Endothelial cell of umbilical vein (primary cell): Measurements from ENCODE around the gene GPA33.

Experiments
- JUN ChIP-seq: IDR thresholded peaks from 2 replicates; pipeline ENCODE4 v1.6.1; 2011; ENCODE audit warnings: borderline replicate concordance, low read depth; ENCODE audit not compliant: insufficient read length, insufficient read depth
- TF ChIP-seq, protein P1 (sequence below), 2 donors: IDR thresholded peaks; 1 replicate in 1 of 2; 2 replicates in 1 of 2; pipeline ENCODE4 v1.5.1; 2011; ENCODE audit warnings: low read length in 2 of 2, mild to moderate bottlenecking in 2 of 2, moderate library complexity in 2 of 2, control low read depth in 1 of 2, inconsistent platforms in 1 of 2, low read depth in 1 of 2; ENCODE audit not compliant: insufficient read depth in 1 of 2; ENCODE audit errors: extremely low read depth in 1 of 2

GRCh38 chr1:167110586-167110985, 20.4 kb upstream of the GPA33 start:
- TF ChIP-seq, protein P1, sequence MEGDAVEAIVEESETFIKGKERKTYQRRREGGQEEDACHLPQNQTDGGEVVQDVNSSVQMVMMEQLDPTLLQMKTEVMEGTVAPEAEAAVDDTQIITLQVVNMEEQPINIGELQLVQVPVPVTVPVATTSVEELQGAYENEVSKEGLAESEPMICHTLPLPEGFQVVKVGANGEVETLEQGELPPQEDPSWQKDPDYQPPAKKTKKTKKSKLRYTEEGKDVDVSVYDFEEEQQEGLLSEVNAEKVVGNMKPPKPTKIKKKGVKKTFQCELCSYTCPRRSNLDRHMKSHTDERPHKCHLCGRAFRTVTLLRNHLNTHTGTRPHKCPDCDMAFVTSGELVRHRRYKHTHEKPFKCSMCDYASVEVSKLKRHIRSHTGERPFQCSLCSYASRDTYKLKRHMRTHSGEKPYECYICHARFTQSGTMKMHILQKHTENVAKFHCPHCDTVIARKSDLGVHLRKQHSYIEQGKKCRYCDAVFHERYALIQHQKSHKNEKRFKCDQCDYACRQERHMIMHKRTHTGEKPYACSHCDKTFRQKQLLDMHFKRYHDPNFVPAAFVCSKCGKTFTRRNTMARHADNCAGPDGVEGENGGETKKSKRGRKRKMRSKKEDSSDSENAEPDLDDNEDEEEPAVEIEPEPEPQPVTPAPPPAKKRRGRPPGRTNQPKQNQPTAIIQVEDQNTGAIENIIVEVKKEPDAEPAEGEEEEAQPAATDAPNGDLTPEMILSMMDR (IDR thresholded peaks at IDR 0.05; ENCODE audit: extremely low read depth in 1 of 2, insufficient read depth in 1 of 2, low read depth in 1 of 2, low read length in 2 of 2) = no peak
- TF ChIP-seq JUN = no peak
